D721Med (cell line): ENCODE data around the gene ALAS1.
A peak's percentile ranks its signal among the peaks of the same experiment; 100 is the strongest.

ENCODE experiments used
- DNase-seq: peaks from one replicate; pipeline ENCODE4 v3.0.0; 2011; ENCODE audit warnings: low spot score; ENCODE audit not compliant: insufficient read length
- FAIRE-seq: peaks from 2 replicates; lab custom pipeline; 2011; peaks lifted over from hg19 to GRCh38; lab: Jason Lieb, UNC
- CTCF ChIP-seq: IDR thresholded peaks from 2 replicates; pipeline ENCODE4 v1.5.1; 2012; ENCODE audit warnings: mild to moderate bottlenecking, control low read depth; ENCODE audit not compliant: insufficient read depth; ENCODE audit errors: missing control alignments

The ALAS1 gene

GRCh38 chr3:52240886-52241370 is 43.0 kb downstream of the ALAS1 start:
- no peak for FAIRE-seq
- no peak for TF ChIP-seq CTCF
- no peak for DNase-seq

GRCh38 chr3:52242039-52242438 is 44.1 kb downstream of the ALAS1 start:
- no peak for DNase-seq
- no peak for TF ChIP-seq CTCF
- no peak for FAIRE-seq

- no peak for TF ChIP-seq CTCF
- FAIRE-seq (no peak), DNase-seq (no peak)
These were observed 46.0 kb downstream of the ALAS1 start for GRCh38 chr3:52243791-52244628.

GRCh38 chr3:52245322-52246263 is 47.6 kb downstream of the ALAS1 start, which contains the start of gene PPM1M:
Gene PPM1M (plus strand): TSS chr3:52245759. CDS start chr3:52245825, 66 bp downstream.
- FAIRE-seq (no peak), DNase-seq (peak; percentile 71)
- TF ChIP-seq CTCF: no peak

GRCh38 chr3:52246264-52246620 is 48.3 kb downstream of the ALAS1 start:
- no peak for DNase-seq
- TF ChIP-seq CTCF: no peak
- FAIRE-seq: no peak

GRCh38 chr3:52246728-52247408 is 48.9 kb downstream of the ALAS1 start:
- TF ChIP-seq CTCF: no peak
- no peak for DNase-seq
- FAIRE-seq: no peak
